A549 treated with CORT108297 at 1 μM for 4 hours (cell line): ENCODE data around the gene ZCWPW2. TPM values are rescaled to one million over a fixed set of nuclear protein-coding genes. Genes with fewer than 3 reads are reported as not detected.

Source experiments
- total RNA-seq: library from RNA; stranded (reverse); fragments of 200-300 nt; extraction: Qiagen RNA extraction; gene quantifications from 5 replicates; pipeline ENCODE4 v1.2.3, GENCODE V29; 2022

Gene ZCWPW2
- total RNA-seq: 0.11 TPM in 1 of 5 replicates, not detected in the others

GRCh38 chr3:28348629-28349468 is at the start of gene ZCWPW2, which contains the start of gene AZI2:
ZCWPW2 (plus strand) TSS chr3:28348721; CDS start chr3:28413069, 64,348 bp downstream.
AZI2 (minus strand) TSS chr3:28348824; CDS start chr3:28340617, 8,207 bp downstream.

Other genes starting within 250 kb of the ZCWPW2 start
- gene CMC1, start 107.1 kb upstream of the ZCWPW2 start, total RNA-seq: 42.5 to 52.4 TPM (median 44.2 TPM) in 5 replicates
- 38.9 to 47.6 TPM (median 40.5 TPM) in 5 replicates for gene AZI2, start 103 bp downstream of the ZCWPW2 start, total RNA-seq